SH-SY5Y (cell line): ENCODE results near the gene TSPAN4.

Source experiments
- GATA2 ChIP-seq: IDR thresholded peaks from 2 replicates; pipeline ENCODE4 v1.6.1; 2011; ENCODE audit warnings: mild to moderate bottlenecking, low read depth, low read length
- GATA3 ChIP-seq: IDR thresholded peaks from 2 replicates; pipeline ENCODE4 v1.6.1; 2011; ENCODE audit warnings: low read depth, mild to moderate bottlenecking, low read length, moderate library complexity

TSPAN4 gene

DNA sequence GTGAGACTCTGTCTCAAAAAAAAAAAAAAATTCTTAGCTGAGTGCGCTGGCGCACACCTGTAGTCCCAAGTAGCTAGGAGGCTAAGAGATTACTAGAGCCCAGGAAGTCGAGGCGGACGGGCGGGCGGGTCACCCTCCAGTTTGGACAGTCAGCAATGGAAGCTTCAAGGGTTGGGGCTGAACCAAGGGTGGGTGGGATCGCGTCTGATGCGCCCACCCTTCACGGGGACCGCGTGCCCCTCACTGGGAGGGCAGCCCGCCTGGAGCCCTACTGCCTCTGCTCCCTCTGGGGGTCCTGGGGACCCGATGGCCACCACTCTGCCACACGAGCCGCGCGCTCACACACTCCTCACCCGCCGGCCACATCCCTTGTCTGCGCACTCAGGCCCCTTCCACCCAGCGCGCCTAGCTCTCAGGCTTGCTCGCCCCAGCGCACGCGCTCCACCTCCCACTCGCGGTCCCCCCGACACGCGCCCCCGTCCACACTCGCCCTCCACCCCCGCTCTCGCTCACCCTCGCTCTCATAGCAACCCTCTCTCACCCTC, 67.5 kb downstream of the TSPAN4 start:
- no peak for TF ChIP-seq GATA3
- TF ChIP-seq GATA2, result no peak

DNA sequence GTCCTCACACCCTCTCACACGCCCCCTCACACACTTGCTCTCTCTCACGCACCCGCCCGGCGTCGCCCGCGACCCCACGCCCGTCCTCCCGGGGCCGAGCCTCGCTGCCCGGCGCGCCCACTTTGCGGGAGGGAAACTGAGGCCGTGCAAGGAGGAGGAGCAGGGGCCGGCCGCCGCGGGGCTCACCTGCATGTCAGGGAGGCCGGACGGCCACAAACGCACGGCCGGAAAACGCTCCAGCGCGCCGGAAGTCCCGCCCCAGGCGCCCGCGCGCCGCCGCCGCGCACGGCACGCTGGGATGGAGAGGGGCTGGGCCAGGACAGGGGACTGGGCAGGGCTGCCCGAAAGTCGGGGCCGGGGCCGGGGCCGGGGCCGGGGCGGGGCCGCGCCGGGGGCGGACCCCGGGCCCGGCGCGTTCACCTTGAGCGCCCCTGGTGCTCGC, 68.0 kb downstream of the TSPAN4 start, which contains the start of gene CHID1:
Gene CHID1, minus strand, starts transcription at position 222 of the 442 bp plus-strand sequence. CDS start 5,994 bp downstream, outside the sequence.
- TF ChIP-seq GATA2 (no peak), GATA3 (no peak)

DNA sequence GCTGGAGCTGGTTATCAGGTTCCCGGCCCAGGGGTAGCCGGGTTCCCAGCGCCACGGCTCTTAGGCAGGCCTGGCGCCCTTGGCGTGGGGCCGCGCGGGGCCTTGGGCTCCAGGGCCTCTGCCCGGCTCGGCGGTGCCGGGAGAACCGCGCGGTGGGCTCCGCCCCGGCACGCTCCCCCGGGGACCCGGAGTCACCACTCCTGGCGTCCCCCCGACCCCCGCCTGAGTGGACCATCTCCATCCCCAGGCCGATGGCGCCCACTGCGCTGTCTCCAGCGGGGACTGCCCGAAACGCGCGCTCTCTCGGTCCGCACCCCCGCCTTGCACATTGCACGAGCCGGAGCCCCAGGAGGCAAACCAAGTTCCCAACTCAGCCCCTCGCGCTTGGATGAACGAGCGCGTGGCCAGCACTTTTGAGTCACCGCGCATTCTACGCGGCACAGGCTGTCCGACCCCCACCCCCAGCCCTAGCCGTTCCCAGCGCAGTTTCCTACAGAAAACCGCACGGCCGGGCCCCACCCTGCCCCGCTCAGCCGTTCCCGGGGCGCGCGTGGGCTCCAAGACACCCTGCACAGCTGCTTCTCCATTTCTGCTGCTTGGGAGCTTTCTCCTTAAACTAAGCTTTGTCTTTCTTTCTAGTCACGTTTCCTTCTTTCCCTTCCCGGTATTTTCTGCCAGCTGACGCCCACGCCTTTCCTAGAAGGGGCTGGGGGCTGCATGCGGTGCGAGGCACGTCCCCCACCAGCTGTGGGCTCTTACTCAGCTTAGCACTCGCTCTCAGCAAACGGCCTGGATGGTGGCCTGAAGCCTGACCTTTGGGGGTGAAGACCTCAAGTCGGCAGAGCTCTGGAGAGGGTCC, 68.6 kb downstream of the TSPAN4 start:
- TF ChIP-seq GATA2, result no peak
- no peak for TF ChIP-seq GATA3

- TF ChIP-seq GATA3 (no peak), GATA2 (no peak)
Observed at GRCh38 chr11:911890-912219, 69.2 kb downstream of the TSPAN4 start.

- TF ChIP-seq GATA2, result no peak
Observed at GRCh38 chr11:912266-912665, 69.6 kb downstream of the TSPAN4 start.

DNA sequence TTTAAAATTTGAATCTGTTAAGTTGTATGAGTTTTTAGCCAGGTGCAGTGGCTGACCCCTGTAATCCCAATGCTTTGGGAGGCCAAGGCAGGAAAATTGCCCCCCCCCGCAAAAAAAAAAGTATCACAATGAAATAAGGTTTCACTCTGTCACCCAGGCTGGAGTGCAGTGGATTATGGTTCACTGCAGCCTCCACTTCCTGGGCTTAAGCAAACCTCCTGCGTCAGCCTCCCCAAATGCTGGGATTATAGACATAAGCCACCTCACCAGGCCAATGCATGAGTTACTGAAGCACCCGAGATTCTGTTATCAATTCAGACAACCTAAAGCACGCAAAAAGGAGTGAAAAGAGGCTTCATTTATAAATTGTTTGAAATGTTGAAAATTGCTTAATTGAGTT, 70.4 kb downstream of the TSPAN4 start:
- TF ChIP-seq GATA2 (no peak), GATA3 (no peak)

DNA sequence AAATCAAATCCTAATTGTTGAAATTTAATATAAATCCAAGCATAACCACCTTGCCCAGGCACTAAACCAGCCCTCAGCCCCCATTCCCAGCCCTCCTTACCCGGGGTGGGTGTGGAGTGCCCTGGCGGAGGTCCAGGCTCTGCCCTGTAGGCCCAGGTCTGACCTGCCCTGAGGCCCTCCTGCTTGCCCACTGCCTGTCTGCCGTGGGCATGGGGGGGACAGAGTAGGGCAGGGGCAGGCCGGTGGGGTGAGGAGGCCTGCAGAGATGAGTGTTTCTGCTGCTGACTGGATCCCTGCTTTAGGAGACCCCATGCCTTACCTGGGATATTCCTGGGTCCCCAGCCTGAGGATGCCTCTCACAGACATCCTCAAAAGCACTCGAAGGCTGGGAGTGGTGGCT, 71.6 kb downstream of the TSPAN4 start:
- TF ChIP-seq GATA2 (no peak), GATA3 (no peak)

- TF ChIP-seq GATA2 (no peak), GATA3 (no peak)
Observed at GRCh38 chr11:914747-915501, 72.3 kb downstream of the TSPAN4 start.
